ENCODE data around the gene TMEM120A.

TMEM120A gene

DNA sequence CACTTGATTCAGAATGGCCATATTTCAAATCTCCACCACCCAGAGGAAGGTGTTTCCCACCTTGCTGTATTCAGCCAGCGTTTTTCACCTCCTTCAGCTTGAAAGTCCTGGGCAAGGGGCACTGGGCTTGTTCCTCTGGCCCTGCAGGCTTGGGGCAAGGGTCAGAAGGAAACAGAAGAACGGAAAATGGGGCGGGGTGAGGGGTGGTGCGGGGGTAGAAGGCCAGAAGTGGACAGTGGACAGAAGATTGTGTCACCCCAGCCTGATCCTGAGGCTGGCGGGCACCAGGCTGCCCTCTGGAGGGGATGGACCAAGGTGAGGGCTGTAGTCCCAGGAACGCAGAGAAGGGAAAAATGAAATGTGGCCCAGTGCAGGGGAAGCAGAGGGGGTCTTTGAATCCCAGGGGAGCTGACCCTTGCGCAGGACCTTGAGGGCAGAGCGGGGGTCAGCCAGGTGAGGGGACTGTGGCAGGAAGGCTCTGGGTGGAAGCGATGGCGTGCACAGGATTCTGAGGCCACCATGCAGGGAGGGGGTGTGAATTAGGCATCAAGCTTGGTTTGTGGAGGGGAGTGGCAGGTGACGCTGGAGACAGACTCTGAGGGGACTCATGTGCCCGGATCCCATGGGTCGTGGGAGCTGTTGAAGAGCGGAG lies 23.0 kb downstream of the TMEM120A start:
- no peak overlapping the region for H3K4me3 ChIP-seq (ENCODE audit: low read depth, low read length)
- no peak for DNase-seq (ENCODE audit: low read depth)
- TF ChIP-seq, protein P1, sequence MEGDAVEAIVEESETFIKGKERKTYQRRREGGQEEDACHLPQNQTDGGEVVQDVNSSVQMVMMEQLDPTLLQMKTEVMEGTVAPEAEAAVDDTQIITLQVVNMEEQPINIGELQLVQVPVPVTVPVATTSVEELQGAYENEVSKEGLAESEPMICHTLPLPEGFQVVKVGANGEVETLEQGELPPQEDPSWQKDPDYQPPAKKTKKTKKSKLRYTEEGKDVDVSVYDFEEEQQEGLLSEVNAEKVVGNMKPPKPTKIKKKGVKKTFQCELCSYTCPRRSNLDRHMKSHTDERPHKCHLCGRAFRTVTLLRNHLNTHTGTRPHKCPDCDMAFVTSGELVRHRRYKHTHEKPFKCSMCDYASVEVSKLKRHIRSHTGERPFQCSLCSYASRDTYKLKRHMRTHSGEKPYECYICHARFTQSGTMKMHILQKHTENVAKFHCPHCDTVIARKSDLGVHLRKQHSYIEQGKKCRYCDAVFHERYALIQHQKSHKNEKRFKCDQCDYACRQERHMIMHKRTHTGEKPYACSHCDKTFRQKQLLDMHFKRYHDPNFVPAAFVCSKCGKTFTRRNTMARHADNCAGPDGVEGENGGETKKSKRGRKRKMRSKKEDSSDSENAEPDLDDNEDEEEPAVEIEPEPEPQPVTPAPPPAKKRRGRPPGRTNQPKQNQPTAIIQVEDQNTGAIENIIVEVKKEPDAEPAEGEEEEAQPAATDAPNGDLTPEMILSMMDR (conservative IDR thresholded peaks at IDR 0.05; ENCODE audit: low read depth, low read length), result no peak

DNA sequence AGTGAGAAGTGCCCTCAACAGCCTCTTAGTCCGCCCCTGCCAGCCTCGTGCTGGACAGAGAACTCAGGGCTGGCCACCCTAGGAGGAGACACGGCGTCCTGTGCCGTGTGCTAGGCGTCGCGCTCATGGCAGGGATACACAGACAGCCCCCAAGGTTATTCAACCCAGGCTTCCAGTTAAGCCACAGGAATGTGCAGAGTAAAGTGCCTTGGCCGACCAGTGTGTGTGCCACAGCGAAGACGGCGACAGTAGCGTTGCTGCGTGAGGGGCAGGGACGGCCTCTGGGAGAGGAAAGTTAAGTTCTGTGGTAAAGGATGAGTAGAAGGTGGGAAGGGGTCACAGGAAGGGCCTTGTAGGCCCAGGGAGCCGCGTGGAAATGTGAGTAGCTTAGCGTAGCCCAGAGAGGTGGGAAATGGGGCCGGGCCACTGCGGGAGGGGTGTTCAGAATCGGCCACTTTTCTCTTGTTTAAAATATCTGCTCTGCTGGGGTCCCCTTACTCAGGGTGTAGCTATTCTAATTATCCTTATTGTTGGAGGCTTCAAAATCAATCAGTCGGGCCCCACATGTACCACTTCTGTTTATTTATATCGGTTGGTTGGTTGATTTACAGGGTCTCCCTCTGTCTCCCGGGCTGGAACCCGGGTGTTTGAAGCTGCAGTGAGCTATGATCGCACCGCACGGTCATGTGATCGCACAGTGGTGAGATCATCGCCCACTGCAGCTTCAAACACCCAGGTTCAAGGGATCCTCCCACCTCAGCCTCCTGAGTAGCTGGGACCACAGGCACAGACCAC lies 24.5 kb downstream of the TMEM120A start:
- DNase-seq (ENCODE audit: low read depth), result no peak
- no peak overlapping the region for H3K4me3 ChIP-seq (ENCODE audit: low read depth, low read length)
- TF ChIP-seq, protein P1 (conservative IDR thresholded peaks at IDR 0.05; ENCODE audit: low read depth, low read length), result no peak

DNA sequence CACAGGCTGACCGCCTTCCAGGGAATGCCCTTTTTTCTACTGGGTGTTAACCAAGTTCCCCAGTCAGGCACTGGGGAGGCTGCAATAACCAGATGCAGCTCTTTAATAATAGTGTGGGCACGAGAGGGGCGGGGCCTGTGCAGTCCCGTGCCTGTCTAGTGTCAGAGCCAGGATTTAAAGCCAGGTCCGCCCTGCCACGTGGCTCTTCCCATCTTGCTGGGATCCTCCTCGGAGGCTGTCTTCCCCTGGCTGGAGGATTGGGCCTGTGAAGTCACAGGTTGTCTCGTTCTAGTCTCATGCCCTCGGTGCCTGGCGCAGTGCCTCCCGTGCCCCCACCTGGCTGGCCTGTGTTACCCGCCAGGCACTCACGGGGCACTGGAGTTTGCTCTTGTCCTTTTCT lies 25.2 kb downstream of the TMEM120A start:
- TF ChIP-seq, protein P1 (conservative IDR thresholded peaks at IDR 0.05; ENCODE audit: low read depth, low read length), result no peak

DNA sequence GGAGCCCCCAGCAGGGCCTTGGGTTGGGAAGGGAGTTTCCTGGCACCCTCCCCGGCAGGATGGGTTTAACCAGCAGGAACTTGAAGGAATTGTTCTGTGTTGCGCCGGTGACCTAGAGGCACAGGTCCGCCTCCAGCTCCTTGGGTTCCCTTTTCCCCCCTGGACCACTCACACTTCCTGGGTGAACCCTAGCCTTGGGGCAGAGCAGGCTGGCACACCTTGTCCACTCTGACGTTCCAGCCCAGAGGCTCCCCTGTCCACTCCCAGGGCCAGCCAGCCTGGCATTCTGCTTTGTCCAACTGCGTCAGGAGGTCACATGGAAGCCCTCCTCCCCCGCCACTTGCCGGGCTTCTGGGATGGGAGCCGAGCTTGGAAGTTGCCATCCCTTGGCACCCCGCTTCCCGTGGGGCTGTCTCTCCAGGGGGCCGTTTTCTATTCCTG lies 25.8 kb downstream of the TMEM120A start:
- TF ChIP-seq, protein P1 (conservative IDR thresholded peaks at IDR 0.05; ENCODE audit: low read depth, low read length), result no peak
- no peak overlapping the region for H3K4me3 ChIP-seq (ENCODE audit: low read depth, low read length)
- no peak for DNase-seq (ENCODE audit: low read depth)

More for the DNA sequence above, 25.2 kb downstream of the TMEM120A start:
- no peak for DNase-seq (ENCODE audit: low read depth)
- no peak overlapping the region for H3K4me3 ChIP-seq (ENCODE audit: low read depth, low read length)

DNA sequence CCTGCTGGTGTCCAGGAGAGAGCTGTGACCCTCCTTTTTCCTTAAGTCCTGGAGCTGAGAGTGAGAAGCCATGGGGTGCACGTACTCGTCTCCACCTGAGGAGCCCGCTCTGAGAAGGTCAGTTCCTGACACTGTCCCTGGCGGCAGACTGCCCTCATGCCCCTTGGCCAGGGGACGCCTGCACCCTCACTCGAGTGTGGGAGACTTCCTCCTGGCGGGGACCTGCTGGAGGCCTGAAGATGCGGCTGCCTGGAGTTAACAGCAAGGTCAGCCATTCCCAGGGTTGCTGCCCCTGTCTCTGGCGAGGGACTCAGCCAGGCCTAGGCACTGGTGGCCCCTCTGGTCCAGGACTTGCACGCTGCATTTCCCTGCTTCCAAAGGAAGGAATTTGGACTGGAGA lies 26.4 kb downstream of the TMEM120A start:
- no peak overlapping the region for H3K4me3 ChIP-seq (ENCODE audit: low read depth, low read length)
- DNase-seq (ENCODE audit: low read depth), result no peak

DNA sequence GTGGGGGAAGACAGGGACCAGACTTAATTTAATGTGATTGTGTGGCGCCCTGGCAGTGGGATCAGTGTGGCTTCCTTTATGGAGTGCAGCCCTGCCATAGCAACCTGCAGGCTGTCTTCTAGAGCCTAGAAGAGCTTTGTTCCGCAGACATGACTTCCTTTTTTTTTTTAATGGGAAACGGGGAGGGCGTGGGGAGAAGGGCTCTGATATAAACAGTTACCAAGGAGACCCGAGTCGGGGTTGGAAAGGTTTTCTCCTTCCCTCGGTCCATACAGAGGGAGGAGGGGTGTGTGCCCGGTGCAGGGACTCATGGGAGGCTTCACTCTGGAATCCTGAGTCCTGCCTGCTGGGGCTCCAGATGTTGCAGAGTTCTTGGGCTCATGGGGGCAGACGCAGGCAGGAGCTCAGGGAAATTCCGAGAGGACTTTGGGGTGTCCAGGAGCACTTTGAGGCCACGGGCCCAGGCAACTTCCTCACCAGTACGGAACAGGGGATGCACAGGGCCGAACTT lies 26.9 kb downstream of the TMEM120A start:
- DNase-seq (ENCODE audit: low read depth), result no peak
- TF ChIP-seq, protein P1 (conservative IDR thresholded peaks at IDR 0.05; ENCODE audit: low read depth, low read length), result no peak
- no peak overlapping the region for H3K4me3 ChIP-seq (ENCODE audit: low read depth, low read length)

More for the DNA sequence above, 26.4 kb downstream of the TMEM120A start:
- TF ChIP-seq, protein P1 (conservative IDR thresholded peaks at IDR 0.05; ENCODE audit: low read depth, low read length), result no peak
